Endodermal cell (in vitro differentiated cells): ENCODE results near the gene SMARCA5. TPM values are rescaled to one million over a fixed set of nuclear protein-coding genes. Genes with fewer than 3 reads are reported as not detected.
A peak's percentile ranks its signal among the peaks of the same experiment; 100 is the strongest.

Experiments
- DNase-seq: peaks from one replicate; pipeline ENCODE4 v3.0.0-alpha.2; 2017
- H3K27ac ChIP-seq: 2 replicates; pipeline ENCODE4 v1.5.1; 2013; ENCODE audit warnings: mild to moderate bottlenecking, low read depth, low read length, moderate library complexity
- H3K27me3 ChIP-seq: 2 replicates; pipeline ENCODE4 v1.6.1; 2013; ENCODE audit warnings: mild to moderate bottlenecking, low read length, moderate library complexity; ENCODE audit not compliant: insufficient read depth, control insufficient read depth, poor library complexity, severe bottlenecking
- H3K36me3 ChIP-seq: 2 replicates; pipeline ENCODE4 v1.7.0; 2013; ENCODE audit warnings: mild to moderate bottlenecking, low read length, moderate library complexity; ENCODE audit not compliant: control insufficient read depth, insufficient read depth
- H3K4me1 ChIP-seq: one replicate; pipeline ENCODE4 v1.7.0; 2013; ENCODE audit warnings: low read length; ENCODE audit not compliant: control insufficient read depth, insufficient read depth
- H3K4me3 ChIP-seq: 2 replicates; pipeline ENCODE4 v1.5.1; 2013; ENCODE audit warnings: mild to moderate bottlenecking, low read length, moderate library complexity
- H3K9ac ChIP-seq: 2 replicates; pipeline ENCODE4 v1.6.1; 2013; ENCODE audit warnings: mild to moderate bottlenecking, low read length, moderate library complexity; ENCODE audit not compliant: poor library complexity, severe bottlenecking; ENCODE audit errors: extremely low read depth
- H3K9me3 ChIP-seq: 2 replicates; pipeline ENCODE4 v1.6.1; 2013; ENCODE audit warnings: mild to moderate bottlenecking, low read length, moderate library complexity; ENCODE audit not compliant: control insufficient read depth
- H3K27ac Mint-ChIP-seq: 2 replicates; pipeline ENCODE4 v1.8.0; 2020; ENCODE audit warnings: mixed read lengths
- H3K27me3 Mint-ChIP-seq: 2 replicates; pipeline ENCODE4 v1.8.0; 2021; ENCODE audit warnings: mild to moderate bottlenecking, mixed read lengths; ENCODE audit not compliant: insufficient read depth
- H3K36me3 Mint-ChIP-seq: 2 replicates; pipeline ENCODE4 v1.8.0; 2020; ENCODE audit warnings: low read depth, mixed read lengths
- H3K4me1 Mint-ChIP-seq: 2 replicates; pipeline ENCODE4 v1.8.0; 2020; ENCODE audit warnings: mixed read lengths
- H3K4me3 Mint-ChIP-seq: 2 replicates; pipeline ENCODE4 v1.8.0; 2020; ENCODE audit warnings: mild to moderate bottlenecking, moderate library complexity, mixed read lengths
- H3K9me3 Mint-ChIP-seq: 2 replicates; pipeline ENCODE4 v1.8.0; 2020; ENCODE audit warnings: mild to moderate bottlenecking, mixed read lengths
- WGBS, 2 experiments: methylation state at CpG; one replicate each; pipeline versions ENCODE4 v1.1.5 to v1.1.7; 2013; ENCODE audit warnings: missing lambda C conversion rate in 2 of 2, mixed read lengths in 1 of 2; ENCODE audit not compliant: insufficient coverage in 1 of 2, insufficient read length in 1 of 2; 5-methylcytosine and 5-hydroxymethylcytosine counted together
- total RNA-seq, 2 donors: library from RNA; stranded (reverse); fragmentation: NEBNext Ultra II Directional in 1 of 2; extraction: Animal tissue kit (Norgen Biotek cat#: 25700) in 1 of 2; gene quantifications; 2 replicates in 1 of 2; 3 replicates in 1 of 2; pipeline ENCODE4 v1.2.1, GENCODE V29; 2021
- TF ChIP-seq, protein P1 (sequence below): fragments of 200-600 bp; sonication (generic); conservative IDR thresholded peaks from 2 replicates; pipeline ENCODE4 v1.5.0; 2021; ENCODE audit warnings: antibody characterized with exemption, mild to moderate bottlenecking

SMARCA5 gene
- total RNA-seq, 2 donors from 2014 or later, result 91.0 to 95.4 TPM

DNA sequence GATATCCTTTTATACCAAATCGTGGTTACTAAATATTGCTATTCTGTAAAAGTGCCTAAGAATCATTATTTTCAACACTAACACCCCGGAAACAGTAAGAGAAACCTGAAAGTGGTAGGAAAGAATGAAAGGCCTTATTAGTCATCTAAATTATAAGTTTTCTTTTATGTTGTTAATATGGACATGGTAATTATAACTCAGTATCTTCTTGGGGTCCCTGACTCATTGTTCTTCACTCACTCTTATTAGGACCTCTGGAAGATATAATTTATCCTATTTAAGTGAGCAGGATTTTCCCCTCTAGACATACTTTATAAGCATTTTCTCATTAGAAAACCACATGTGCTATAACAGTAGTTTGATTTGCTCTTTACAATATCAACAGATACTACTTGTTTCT lies 51.0 kb downstream of the SMARCA5 start:
- Mint-ChIP-seq H3K36me3 (no peaks in the 10 kb centered on the region), H3K4me3 (no peak overlapping the region), H3K27ac (no peak overlapping the region), H3K9me3 (peaks cover 12% of the 10 kb centered on the region), H3K4me1 (no peaks in the 10 kb centered on the region), H3K27me3 (peaks cover 11% of the 10 kb centered on the region)
- no peak overlapping the region for H3K27ac ChIP-seq
- H3K27me3 ChIP-seq, result no peaks in the 10 kb centered on the region
- H3K4me1 ChIP-seq, result no peaks in the 10 kb centered on the region
- peaks cover 4% of the 10 kb centered on the region for H3K9me3 ChIP-seq
- 60 to 67% methylated on average over 1 of the region's 2 CpGs for WGBS, 2 experiments
- TF ChIP-seq, protein P1, sequence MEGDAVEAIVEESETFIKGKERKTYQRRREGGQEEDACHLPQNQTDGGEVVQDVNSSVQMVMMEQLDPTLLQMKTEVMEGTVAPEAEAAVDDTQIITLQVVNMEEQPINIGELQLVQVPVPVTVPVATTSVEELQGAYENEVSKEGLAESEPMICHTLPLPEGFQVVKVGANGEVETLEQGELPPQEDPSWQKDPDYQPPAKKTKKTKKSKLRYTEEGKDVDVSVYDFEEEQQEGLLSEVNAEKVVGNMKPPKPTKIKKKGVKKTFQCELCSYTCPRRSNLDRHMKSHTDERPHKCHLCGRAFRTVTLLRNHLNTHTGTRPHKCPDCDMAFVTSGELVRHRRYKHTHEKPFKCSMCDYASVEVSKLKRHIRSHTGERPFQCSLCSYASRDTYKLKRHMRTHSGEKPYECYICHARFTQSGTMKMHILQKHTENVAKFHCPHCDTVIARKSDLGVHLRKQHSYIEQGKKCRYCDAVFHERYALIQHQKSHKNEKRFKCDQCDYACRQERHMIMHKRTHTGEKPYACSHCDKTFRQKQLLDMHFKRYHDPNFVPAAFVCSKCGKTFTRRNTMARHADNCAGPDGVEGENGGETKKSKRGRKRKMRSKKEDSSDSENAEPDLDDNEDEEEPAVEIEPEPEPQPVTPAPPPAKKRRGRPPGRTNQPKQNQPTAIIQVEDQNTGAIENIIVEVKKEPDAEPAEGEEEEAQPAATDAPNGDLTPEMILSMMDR, result no peak
- H3K4me3 ChIP-seq, result no peak overlapping the region
- no peak overlapping the region for H3K9ac ChIP-seq
- H3K36me3 ChIP-seq, result no peaks in the 10 kb centered on the region
- no peak for DNase-seq

DNA sequence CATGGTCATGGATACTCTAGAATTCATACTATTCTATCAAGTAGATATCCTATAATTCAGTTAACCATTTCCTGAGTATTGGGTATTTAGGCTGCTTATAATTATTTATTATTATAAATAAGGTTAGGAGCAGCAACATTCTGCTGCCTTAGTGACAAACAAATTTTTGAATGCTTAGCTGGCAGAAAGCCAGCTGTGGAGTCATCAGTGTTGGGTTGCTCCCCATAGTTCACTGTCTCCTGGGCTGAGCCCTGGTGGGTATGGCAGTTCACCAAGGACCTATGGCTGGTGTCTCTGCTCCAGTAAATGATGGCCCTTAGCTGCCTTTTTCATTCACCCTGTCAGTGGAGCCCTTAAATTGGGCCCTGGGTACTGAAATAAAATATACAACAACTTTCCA lies 61.8 kb downstream of the SMARCA5 start:
- H3K36me3 Mint-ChIP-seq, result no peaks in the 10 kb centered on the region
- no peak for DNase-seq
- Histone ChIP-seq H3K27me3 (no peaks in the 10 kb centered on the region), H3K4me1 (no peaks in the 10 kb centered on the region), H3K36me3 (no peaks in the 10 kb centered on the region), H3K9me3 (no peaks in the 10 kb centered on the region), H3K4me3 (no peak overlapping the region), H3K9ac (no peak overlapping the region), H3K27ac (no peak overlapping the region)
- H3K27ac Mint-ChIP-seq, result no peak overlapping the region
- no peak overlapping the region for H3K4me3 Mint-ChIP-seq
- no peaks in the 10 kb centered on the region for H3K9me3 Mint-ChIP-seq
- no peaks in the 10 kb centered on the region for H3K4me1 Mint-ChIP-seq
- H3K27me3 Mint-ChIP-seq, result no peaks in the 10 kb centered on the region
- TF ChIP-seq, protein P1, result no peak

DNA sequence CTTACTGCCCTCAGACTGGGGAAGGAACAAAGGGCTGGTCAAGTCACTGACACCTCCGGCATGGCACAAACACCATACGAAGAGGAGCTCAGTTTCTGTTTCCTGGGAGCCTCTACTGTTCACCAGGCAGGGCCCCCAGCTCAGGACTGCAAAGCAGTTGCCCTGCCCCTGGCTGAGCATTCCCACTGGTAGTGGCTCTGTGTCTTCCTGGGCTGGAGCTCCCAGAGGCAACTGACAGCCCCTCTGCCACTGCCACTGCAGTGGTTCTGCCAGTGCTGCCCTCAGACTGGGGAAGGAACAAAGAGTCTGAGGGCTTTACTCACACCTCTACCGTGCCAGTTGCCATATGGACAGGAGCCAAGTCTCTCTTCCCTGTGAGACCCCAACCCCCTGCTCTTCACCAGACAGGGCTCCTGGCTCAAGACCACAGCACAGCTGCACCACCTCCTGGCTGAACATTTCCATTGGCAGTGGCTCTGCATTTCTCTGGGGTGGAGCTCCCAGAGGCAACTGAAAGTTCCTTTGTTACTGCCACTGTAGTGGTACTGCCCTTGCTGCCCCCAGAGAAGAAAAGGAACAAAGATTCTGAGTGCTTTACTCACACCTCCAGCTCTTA lies 67.9 kb downstream of the SMARCA5 start:
- 90 to 100% methylated on average over 1 to 3 of the region's 3 CpGs for WGBS, 2 experiments
- DNase-seq, result peak; percentile 85

More for the DNA sequence above, 67.9 kb downstream of the SMARCA5 start:
- Histone ChIP-seq H3K27me3 (no peaks in the 10 kb centered on the region), H3K4me3 (no peak overlapping the region), H3K4me1 (no peaks in the 10 kb centered on the region), H3K9ac (no peak overlapping the region), H3K27ac (no peak overlapping the region), H3K36me3 (no peaks in the 10 kb centered on the region), H3K9me3 (no peaks in the 10 kb centered on the region)
- no peaks in the 10 kb centered on the region for H3K27me3 Mint-ChIP-seq
- peak overlapping the region; percentile 33 for H3K27ac Mint-ChIP-seq
- H3K4me1 Mint-ChIP-seq, result peaks cover 2% of the 10 kb centered on the region
- H3K4me3 Mint-ChIP-seq, result no peak overlapping the region
- H3K9me3 Mint-ChIP-seq, result peaks cover 13% of the 10 kb centered on the region
- TF ChIP-seq, protein P1, result peak; percentile 65
- H3K36me3 Mint-ChIP-seq, result no peaks in the 10 kb centered on the region
